Neural cell (in vitro differentiated cells): ENCODE data around the gene IGSF9B. TPM values are rescaled to one million over a fixed set of nuclear protein-coding genes. Genes with fewer than 3 reads are reported as not detected.

ENCODE experiments used
- H2AFZ ChIP-seq: fragments of 200-600, 300-800 bp; sonication (generic), shearing (Covaris generic); 2 replicates; pipeline ENCODE4 v1.6.0; 2014; ENCODE audit warnings: low read depth, mild to moderate bottlenecking, antibody characterized with exemption, low read length, moderate library complexity
- H3F3A ChIP-seq: fragments of 200-600 bp; shearing (Covaris generic); 2 replicates; pipeline ENCODE4 v1.6.1; 2016; ENCODE audit warnings: mild to moderate bottlenecking, moderate library complexity, mixed read lengths, antibody characterized with exemption, low read length; ENCODE audit not compliant: insufficient read depth, poor library complexity, severe bottlenecking
- H3K27ac ChIP-seq: fragments of 200-600, 300-800 bp; sonication (generic), shearing (Covaris generic); 2 replicates; pipeline ENCODE4 v1.5.1; 2014; ENCODE audit warnings: mild to moderate bottlenecking, low read length, moderate library complexity
- H3K27me3 ChIP-seq: fragments of 300-800, 200-600 bp; sonication (generic), shearing (Covaris generic); 2 replicates; pipeline ENCODE4 v1.6.0; 2014; ENCODE audit warnings: mild to moderate bottlenecking, low read depth, low read length, moderate library complexity; ENCODE audit not compliant: insufficient read depth
- H3K36me3 ChIP-seq: fragments of 300-800, 200-600 bp; sonication (generic), shearing (Covaris generic); 2 replicates; pipeline ENCODE4 v1.5.1; 2014; ENCODE audit warnings: mild to moderate bottlenecking, antibody characterized with exemption, low read length, moderate library complexity; ENCODE audit not compliant: insufficient read depth
- H3K4me2 ChIP-seq: fragments of 300-800, 200-600 bp; sonication (generic), shearing (Covaris generic); 2 replicates; pipeline ENCODE4 v1.6.0; 2014; ENCODE audit warnings: mild to moderate bottlenecking, low read length
- H3K4me3 ChIP-seq: fragments of 300-800, 200-600 bp; sonication (generic), shearing (Covaris generic); 2 replicates; pipeline ENCODE4 v1.5.1; 2014; ENCODE audit warnings: mild to moderate bottlenecking, low read length, moderate library complexity
- H3K79me2 ChIP-seq: fragments of 200-600 bp; shearing (Covaris generic); replicated peaks from 2 replicates; pipeline ENCODE4 v1.6.0; 2014; ENCODE audit warnings: mild to moderate bottlenecking, low read length, moderate library complexity; ENCODE audit not compliant: insufficient read depth
- H3K9ac ChIP-seq: fragments of 300-800, 200-600 bp; sonication (generic), shearing (Covaris generic); 2 replicates; pipeline ENCODE4 v1.6.1; 2016; ENCODE audit warnings: mild to moderate bottlenecking, low read length, mixed read lengths
- H3K9me2 ChIP-seq: fragments of 200-600 bp; shearing (Covaris generic); 2 replicates; pipeline ENCODE4 v1.6.1; 2016; ENCODE audit warnings: mild to moderate bottlenecking, low read length, mixed read lengths; ENCODE audit not compliant: insufficient read depth
- H3K9me3 ChIP-seq: fragments of 200-600, 300-800 bp; sonication (generic), shearing (Covaris generic); 2 replicates; pipeline ENCODE4 v1.6.1; 2016; ENCODE audit warnings: mild to moderate bottlenecking, mixed run types, low read length, moderate library complexity, mixed read lengths
- H4K20me1 ChIP-seq: fragments of 200-600 bp; shearing (Covaris generic); 2 replicates; pipeline ENCODE4 v1.6.1; 2016; ENCODE audit warnings: mild to moderate bottlenecking, mixed run types; ENCODE audit not compliant: insufficient read depth
- CTCF ChIP-seq: fragments of 450-650 bp; IDR thresholded peaks from 2 replicates; pipeline ENCODE4 v1.5.1; 2014; ENCODE audit warnings: antibody characterized with exemption, mild to moderate bottlenecking, moderate library complexity; ENCODE audit not compliant: poor library complexity, severe bottlenecking
- MXI1 ChIP-seq: fragments of 450-650 bp; conservative IDR thresholded peaks from 2 replicates; pipeline ENCODE4 v1.6.1; 2014; ENCODE audit warnings: antibody characterized with exemption, mild to moderate bottlenecking; ENCODE audit not compliant: poor library complexity, severe bottlenecking
- POLR2AphosphoS5 ChIP-seq: IDR thresholded peaks from 2 replicates; pipeline ENCODE4 v1.6.1; 2012
- RAD21 ChIP-seq: fragments of 450-650 bp; conservative IDR thresholded peaks from 2 replicates; pipeline ENCODE4 v1.6.1; 2014; ENCODE audit warnings: antibody characterized with exemption, mild to moderate bottlenecking, moderate library complexity
- REST ChIP-seq: IDR thresholded peaks from 2 replicates; pipeline ENCODE4 v1.6.1; 2012; ENCODE audit warnings: borderline replicate concordance
- SMC3 ChIP-seq: fragments of 450-650 bp; conservative IDR thresholded peaks from 2 replicates; pipeline ENCODE4 v1.6.1; 2014; ENCODE audit warnings: antibody characterized with exemption, mild to moderate bottlenecking, moderate library complexity; ENCODE audit not compliant: poor library complexity
- TAF1 ChIP-seq: IDR thresholded peaks from 2 replicates; pipeline ENCODE4 v1.6.1; 2012; ENCODE audit warnings: low read depth
- polyA plus RNA-seq: library from polyadenylated mRNA; depleted of rRNA; stranded (reverse); fragments of >200 nt; gene quantifications from 2 replicates; pipeline ENCODE4 v1.2.3, GENCODE V29; 2014

The IGSF9B gene
- polyA plus RNA-seq, 1 donor from 2014 or later = 2.3 TPM

DNA sequence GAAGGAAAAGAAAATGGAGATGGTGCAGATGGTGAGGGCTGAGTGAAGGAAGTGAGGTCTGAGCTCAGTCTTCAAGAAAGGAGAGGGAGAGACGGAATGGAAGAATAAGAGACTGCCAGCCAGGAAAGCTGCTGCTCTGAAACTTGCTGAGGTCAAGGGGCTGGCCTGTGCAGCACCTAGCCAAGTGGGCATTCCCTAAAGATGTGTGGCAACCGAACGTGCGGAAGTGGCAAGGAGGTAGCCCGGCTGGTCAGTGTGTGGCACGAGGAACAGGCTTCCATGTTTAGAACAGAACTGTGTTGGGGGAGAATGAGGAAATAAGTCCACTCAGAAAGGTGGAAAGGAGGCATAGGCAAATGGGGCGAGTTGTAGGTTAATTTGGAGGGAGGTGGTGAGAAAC lies 7.6 kb upstream of the IGSF9B start:
- TF ChIP-seq REST = no peak
- no peak for TF ChIP-seq TAF1
- TF ChIP-seq RAD21 = no peak
- H3K4me3 ChIP-seq = no peak overlapping the region
- no peaks in the 10 kb centered on the region for H3K27me3 ChIP-seq
- H3K79me2 ChIP-seq = no peaks in the 10 kb centered on the region
- no peaks in the 10 kb centered on the region for H3K9me2 ChIP-seq
- no peak overlapping the region for H3K4me2 ChIP-seq
- no peak overlapping the region for H3K9ac ChIP-seq
- no peak overlapping the region for H3K27ac ChIP-seq
- H4K20me1 ChIP-seq = no peaks in the 10 kb centered on the region
- H3K9me3 ChIP-seq = no peaks in the 10 kb centered on the region
- no peaks in the 10 kb centered on the region for H3F3A ChIP-seq
- H2AFZ ChIP-seq = no peak overlapping the region
- H3K36me3 ChIP-seq = no peaks in the 10 kb centered on the region

DNA sequence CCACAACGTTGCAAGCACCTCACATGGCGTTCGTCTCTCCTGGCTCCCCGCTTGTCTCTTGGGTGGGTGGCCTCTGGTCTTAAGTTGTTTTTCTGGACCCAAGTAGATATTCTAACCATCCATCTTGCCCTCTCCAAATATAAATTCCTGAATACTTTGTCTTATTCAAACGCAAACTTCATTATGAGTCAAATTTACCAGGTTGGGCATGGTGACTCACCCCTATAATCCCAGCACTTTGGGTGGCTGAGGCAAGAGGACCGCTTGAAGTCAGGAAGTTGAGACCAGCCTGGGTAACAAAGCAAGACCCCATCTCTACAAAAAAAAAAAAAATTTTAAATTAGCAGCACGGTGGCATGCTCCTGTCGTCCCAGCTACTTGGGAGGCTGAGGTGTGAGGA lies 5.1 kb upstream of the IGSF9B start:
- TF ChIP-seq POLR2AphosphoS5 = no peak
- no peak for TF ChIP-seq CTCF
- no peak for TF ChIP-seq SMC3
- no peak for TF ChIP-seq RAD21
- no peak for TF ChIP-seq REST
- no peak for TF ChIP-seq MXI1
- H3K36me3 ChIP-seq = no peaks in the 10 kb centered on the region
- no peaks in the 10 kb centered on the region for H3K27me3 ChIP-seq
- H3K4me2 ChIP-seq = no peak overlapping the region
- no peak overlapping the region for H3K4me3 ChIP-seq
- no peaks in the 10 kb centered on the region for H3F3A ChIP-seq
- no peaks in the 10 kb centered on the region for H3K9me3 ChIP-seq
- H4K20me1 ChIP-seq = no peaks in the 10 kb centered on the region
- no peak overlapping the region for H3K27ac ChIP-seq
- no peak overlapping the region for H3K9ac ChIP-seq
- H2AFZ ChIP-seq = no peak overlapping the region
- H3K9me2 ChIP-seq = no peaks in the 10 kb centered on the region
- no peaks in the 10 kb centered on the region for H3K79me2 ChIP-seq
